Mucosa of rectum (tissue), 2 donors: ENCODE data around the gene WASF3.

Experiments
- H3K27ac ChIP-seq, 2 donors: one replicate each; pipeline ENCODE4 v1.7.0; 2013; ENCODE audit warnings: inconsistent platforms in 2 of 2, low read depth in 2 of 2, low read length in 2 of 2
- H3K27me3 ChIP-seq, 2 donors: one replicate each; pipeline ENCODE4 v1.7.0; 2013; ENCODE audit warnings: low read length in 2 of 2; ENCODE audit not compliant: control insufficient read depth in 2 of 2, insufficient read depth in 2 of 2
- H3K36me3 ChIP-seq, 2 donors: one replicate each; pipeline ENCODE4 v1.7.0; 2013; ENCODE audit warnings: low read length in 2 of 2; ENCODE audit not compliant: control insufficient read depth in 2 of 2, insufficient read depth in 2 of 2
- H3K4me1 ChIP-seq, 2 donors: one replicate each; pipeline ENCODE4 v1.7.0; 2013; ENCODE audit warnings: low read length in 2 of 2, mild to moderate bottlenecking in 1 of 2; ENCODE audit not compliant: control insufficient read depth in 2 of 2, insufficient read depth in 2 of 2
- H3K4me3 ChIP-seq, 2 donors: one replicate each; pipeline ENCODE4 v1.7.0; 2013; ENCODE audit warnings: low read length in 2 of 2
- H3K9ac ChIP-seq, 2 donors: one replicate each; pipeline ENCODE4 v1.7.0; 2013; ENCODE audit warnings: low read length in 2 of 2, low read depth in 1 of 2, mild to moderate bottlenecking in 1 of 2
- H3K9me3 ChIP-seq, 2 donors: one replicate each; pipeline ENCODE4 v1.7.0; 2013; ENCODE audit warnings: low read length in 2 of 2; ENCODE audit not compliant: control insufficient read depth in 2 of 2
- donor health status: healthy.
- donor health status: Normal muscosa, but diverticular disease.

WASF3 gene

GRCh38 chr13:26526702-26527216, 30.7 kb upstream of the WASF3 start:
- Histone ChIP-seq H3K27ac (no peak overlapping the region), H3K9me3 (no peaks in the 10 kb centered on the region), H3K4me3 (no peak overlapping the region), H3K9ac (no peak overlapping the region), H3K4me1 (no peaks in the 10 kb centered on the region), H3K27me3 (no peaks in the 10 kb centered on the region), H3K36me3 (no peaks in the 10 kb centered on the region)

- Histone ChIP-seq H3K9me3 (no peaks in the 10 kb centered on the region), H3K4me1 (no peaks in the 10 kb centered on the region), H3K36me3 (no peaks in the 10 kb centered on the region), H3K9ac (no peak overlapping the region), H3K27ac (no peak overlapping the region), H3K27me3 (no peaks in the 10 kb centered on the region), H3K4me3 (no peak overlapping the region)
Measured at GRCh38 chr13:26528527-26528926, 29.0 kb upstream of the WASF3 start.

GRCh38 chr13:26529441-26529840, 28.0 kb upstream of the WASF3 start:
- no peaks in the 10 kb centered on the region for H3K36me3 ChIP-seq
- no peaks in the 10 kb centered on the region for H3K27me3 ChIP-seq
- H3K27ac ChIP-seq = no peak overlapping the region
- H3K4me1 ChIP-seq = no peaks in the 10 kb centered on the region
- H3K4me3 ChIP-seq = no peak overlapping the region
- H3K9ac ChIP-seq = no peak overlapping the region
- no peaks in the 10 kb centered on the region for H3K9me3 ChIP-seq

- H3K4me3 ChIP-seq = no peak overlapping the region
- no peak overlapping the region for H3K27ac ChIP-seq
- H3K27me3 ChIP-seq = peaks cover 0 to under 1% of the 10 kb centered on the region in 2 donors
- no peaks in the 10 kb centered on the region for H3K9me3 ChIP-seq
- no peaks in the 10 kb centered on the region for H3K4me1 ChIP-seq
- no peak overlapping the region for H3K9ac ChIP-seq
- H3K36me3 ChIP-seq = no peaks in the 10 kb centered on the region
Measured at GRCh38 chr13:26531742-26532141, 25.7 kb upstream of the WASF3 start.

GRCh38 chr13:26534036-26534726, 23.3 kb upstream of the WASF3 start:
- H3K27ac ChIP-seq = no peak overlapping the region
- H3K9me3 ChIP-seq = no peaks in the 10 kb centered on the region
- H3K36me3 ChIP-seq = no peaks in the 10 kb centered on the region
- H3K9ac ChIP-seq = no peak overlapping the region
- H3K4me1 ChIP-seq = peaks cover 0 to 5% of the 10 kb centered on the region in 2 donors
- H3K4me3 ChIP-seq = no peak overlapping the region
- peaks cover 0 to 2% of the 10 kb centered on the region in 2 donors for H3K27me3 ChIP-seq

- H3K27me3 ChIP-seq = peaks cover 0 to 11% of the 10 kb centered on the region in 2 donors
Measured at GRCh38 chr13:26538363-26539317, 18.8 kb upstream of the WASF3 start.

GRCh38 chr13:26539738-26540292, 17.7 kb upstream of the WASF3 start:
- Histone ChIP-seq H3K4me3 (peak overlapping the region in 1 of 2 donors; percentile 13), H3K4me1 (peaks cover 10 to 23% of the 10 kb centered on the region in 2 donors), H3K27ac (no peak overlapping the region), H3K36me3 (no peaks in the 10 kb centered on the region), H3K27me3 (peaks cover 0 to 13% of the 10 kb centered on the region in 2 donors), H3K9me3 (no peaks in the 10 kb centered on the region), H3K9ac (no peak overlapping the region)

More at GRCh38 chr13:26538363-26539317, 18.8 kb upstream of the WASF3 start:
- no peak overlapping the region for H3K9ac ChIP-seq
- peak overlapping the region in 1 of 2 donors; percentile 1 for H3K4me3 ChIP-seq
- no peak overlapping the region for H3K27ac ChIP-seq
- no peaks in the 10 kb centered on the region for H3K9me3 ChIP-seq
- H3K4me1 ChIP-seq = peaks cover 10 to 23% of the 10 kb centered on the region in 2 donors
- H3K36me3 ChIP-seq = no peaks in the 10 kb centered on the region

- Histone ChIP-seq H3K27me3 (peaks cover 0 to 15% of the 10 kb centered on the region in 2 donors), H3K9me3 (no peaks in the 10 kb centered on the region), H3K27ac (no peak overlapping the region), H3K36me3 (no peaks in the 10 kb centered on the region), H3K4me3 (no peak overlapping the region), H3K4me1 (peaks cover 10 to 23% of the 10 kb centered on the region in 2 donors), H3K9ac (no peak overlapping the region)
Measured at GRCh38 chr13:26540334-26540733, 17.1 kb upstream of the WASF3 start.

GRCh38 chr13:26541041-26541440, 16.4 kb upstream of the WASF3 start:
- Histone ChIP-seq H3K9ac (no peak overlapping the region), H3K27ac (no peak overlapping the region), H3K27me3 (peaks cover 3 to 15% of the 10 kb centered on the region in 2 donors), H3K4me1 (peaks cover 10 to 23% of the 10 kb centered on the region in 2 donors), H3K4me3 (no peak overlapping the region), H3K9me3 (no peaks in the 10 kb centered on the region), H3K36me3 (no peaks in the 10 kb centered on the region)
